Nephron progenitor cell (in vitro differentiated cells): ENCODE measurements around the gene FRMD4A.

ENCODE experiments used
- DNase-seq: peaks from one replicate; pipeline ENCODE4 v3.0.0; 2021
- H3K27ac Mint-ChIP-seq: 2 replicates; pipeline ENCODE4 v1.8.0; 2021; ENCODE audit warnings: mild to moderate bottlenecking, moderate library complexity, mixed read lengths
- H3K27me3 Mint-ChIP-seq: 2 replicates; pipeline ENCODE4 v1.8.0; 2021; ENCODE audit warnings: mild to moderate bottlenecking, low read depth, mixed read lengths; ENCODE audit not compliant: poor library complexity
- H3K36me3 Mint-ChIP-seq: 2 replicates; pipeline ENCODE4 v1.8.0; 2021; ENCODE audit warnings: low read depth, mixed read lengths
- H3K4me1 Mint-ChIP-seq: 2 replicates; pipeline ENCODE4 v1.8.0; 2021; ENCODE audit warnings: mixed read lengths
- H3K4me3 Mint-ChIP-seq: 2 replicates; pipeline ENCODE4 v1.8.0; 2021; ENCODE audit warnings: mild to moderate bottlenecking, moderate library complexity, mixed read lengths
- H3K9me3 Mint-ChIP-seq: 2 replicates; pipeline ENCODE4 v1.8.0; 2021; ENCODE audit warnings: mild to moderate bottlenecking, moderate library complexity, mixed read lengths
- CTCF ChIP-seq: fragments of 200-600 bp; sonication (generic); IDR thresholded peaks from 2 replicates; pipeline ENCODE4 v1.5.0; 2021; ENCODE audit warnings: antibody characterized with exemption

Gene FRMD4A

DNA sequence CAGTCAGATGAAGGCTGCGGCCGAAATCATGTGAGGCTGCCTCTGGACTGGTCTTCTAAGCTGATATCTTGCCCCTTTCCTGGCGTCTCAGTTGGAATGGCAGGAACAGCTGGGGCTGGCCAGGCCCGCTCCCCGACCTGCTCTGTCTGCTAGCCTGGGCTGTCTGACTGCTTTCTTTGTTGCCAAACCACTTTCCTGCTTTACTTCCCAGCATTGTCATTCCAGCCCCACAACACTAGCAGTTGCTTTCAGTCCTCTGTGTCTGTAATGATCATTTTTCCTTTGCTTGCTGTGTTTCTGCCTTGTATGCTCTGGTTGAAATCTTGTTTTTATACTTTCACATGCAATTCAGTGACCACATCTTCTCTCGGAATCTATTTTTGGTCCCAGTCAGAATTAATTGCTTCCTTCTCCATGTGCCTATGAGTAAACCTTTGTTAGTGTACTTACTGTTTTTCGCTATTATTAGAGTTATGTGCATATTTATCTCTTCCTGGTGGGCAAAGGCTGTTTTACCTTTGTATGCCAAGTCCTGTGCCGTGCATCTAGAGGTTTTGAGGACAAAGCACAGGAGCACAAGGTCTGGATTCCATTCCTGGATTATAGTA is 722.4 kb downstream of the FRMD4A start:
- Mint-ChIP-seq H3K27ac (peak overlapping the region; percentile 84), H3K9me3 (no peaks in the 10 kb centered on the region)

GRCh38 chr10:13604357-13605040 is 726.2 kb downstream of the FRMD4A start:
- no peak for DNase-seq

More for the DNA sequence above, 722.4 kb downstream of the FRMD4A start:
- H3K4me1 Mint-ChIP-seq = peaks cover 11% of the 10 kb centered on the region
- TF ChIP-seq CTCF = no peak
- H3K36me3 Mint-ChIP-seq = peaks cover 38% of the 10 kb centered on the region
- H3K4me3 Mint-ChIP-seq = no peak overlapping the region
- H3K27me3 Mint-ChIP-seq = no peaks in the 10 kb centered on the region
- DNase-seq = no peak

DNA sequence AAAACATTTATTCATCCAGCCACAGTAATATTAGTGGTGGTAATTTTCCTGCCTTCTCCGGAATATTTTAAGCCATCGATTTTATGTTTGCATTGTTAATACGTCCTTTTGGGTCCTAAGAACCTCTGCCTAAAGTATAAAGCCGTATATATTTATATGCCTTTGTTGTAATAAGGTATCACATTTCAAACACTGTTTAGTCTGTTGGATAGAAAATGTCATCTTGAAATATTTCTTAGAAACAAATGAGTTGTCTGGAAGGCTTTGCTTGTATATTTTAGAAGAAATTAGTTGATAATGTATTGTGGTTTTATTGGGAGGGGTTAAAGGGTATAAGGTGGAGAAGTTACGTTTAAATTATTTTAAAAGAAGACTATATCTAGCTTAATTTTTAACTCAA is 732.8 kb downstream of the FRMD4A start:
- Mint-ChIP-seq H3K9me3 (no peaks in the 10 kb centered on the region), H3K27me3 (no peaks in the 10 kb centered on the region), H3K36me3 (no peaks in the 10 kb centered on the region), H3K27ac (no peak overlapping the region), H3K4me3 (no peak overlapping the region), H3K4me1 (no peaks in the 10 kb centered on the region)
- DNase-seq = no peak
- no peak for TF ChIP-seq CTCF

More at GRCh38 chr10:13604357-13605040, 726.2 kb downstream of the FRMD4A start:
- no peaks in the 10 kb centered on the region for H3K9me3 Mint-ChIP-seq
- H3K4me3 Mint-ChIP-seq = no peak overlapping the region
- peaks cover 11% of the 10 kb centered on the region for H3K36me3 Mint-ChIP-seq
- no peak for TF ChIP-seq CTCF
- no peaks in the 10 kb centered on the region for H3K27me3 Mint-ChIP-seq
- peaks cover 5% of the 10 kb centered on the region for H3K4me1 Mint-ChIP-seq
- H3K27ac Mint-ChIP-seq = no peak overlapping the region

- H3K36me3 Mint-ChIP-seq = no peaks in the 10 kb centered on the region
- no peak for TF ChIP-seq CTCF
- no peak for DNase-seq
- no peaks in the 10 kb centered on the region for H3K27me3 Mint-ChIP-seq
- no peak overlapping the region for H3K4me3 Mint-ChIP-seq
- H3K9me3 Mint-ChIP-seq = no peaks in the 10 kb centered on the region
- no peaks in the 10 kb centered on the region for H3K4me1 Mint-ChIP-seq
- no peak overlapping the region for H3K27ac Mint-ChIP-seq
Observed at GRCh38 chr10:13594641-13595040, 736.1 kb downstream of the FRMD4A start.
